GM18505 (cell line): ENCODE data around the gene RANBP1.
"Not testable (repeated sequence)": the region's sequence is repeated elsewhere in the genome, so short reads cannot be mapped to it uniquely, and the experiment has no call there.

Experiments
- ATAC-seq: cut with Tn5 transposase; IDR thresholded peaks from one replicate; pipeline ENCODE4 v1.9.1; 2021; ENCODE audit not compliant: unreplicated experiment
- POLR2A ChIP-seq: IDR thresholded peaks from 4 replicates; pipeline ENCODE4 v1.6.1; 2011; ENCODE audit warnings: borderline replicate concordance; ENCODE audit not compliant: insufficient read depth, insufficient read length; ENCODE audit errors: extremely low read depth

RANBP1 gene

DNA sequence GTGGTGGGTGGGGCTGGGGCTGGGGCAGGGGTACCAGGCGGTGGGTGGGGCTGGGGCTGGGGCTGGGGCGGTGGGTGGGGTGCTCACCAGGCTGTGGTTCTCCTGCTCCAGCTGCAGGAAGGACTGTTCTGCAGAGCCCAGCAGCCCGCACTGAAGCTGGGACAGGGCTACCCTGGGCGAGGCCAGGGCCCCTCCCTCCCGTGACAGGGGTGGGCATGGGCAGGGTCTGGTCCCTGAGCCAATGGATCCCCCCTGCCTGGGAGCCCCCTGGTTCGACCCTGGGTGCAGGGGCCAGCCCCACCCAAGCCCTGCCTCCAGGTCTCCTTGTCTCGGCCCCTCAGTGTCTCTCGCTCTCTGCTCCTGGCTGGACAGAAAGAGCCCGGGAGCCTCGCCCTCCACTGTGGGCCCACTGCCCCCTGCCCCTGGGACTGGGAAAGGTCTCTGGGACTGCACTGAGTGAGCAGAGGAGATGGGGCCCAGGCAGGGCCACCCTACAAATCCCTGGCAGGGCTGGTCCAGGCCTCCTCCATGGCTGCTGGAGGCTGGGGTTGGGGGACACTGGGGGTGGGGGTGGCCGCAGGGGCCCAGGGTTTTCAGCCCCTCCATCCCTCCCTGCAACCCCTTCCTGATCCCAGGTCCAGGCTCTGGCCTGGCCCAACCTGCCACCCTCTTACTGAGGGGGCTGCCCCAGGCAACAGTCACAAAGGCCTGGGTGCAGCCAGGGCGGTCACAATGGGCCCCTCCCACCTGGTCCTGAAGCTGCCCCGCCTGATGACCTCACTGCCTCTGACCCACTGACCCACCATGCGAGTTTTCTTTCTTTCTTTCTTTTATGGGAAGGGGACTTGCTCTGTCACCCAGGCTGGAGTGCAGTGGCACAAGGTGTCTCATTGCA is 34.7 kb downstream of the RANBP1 start, which contains the start of gene CCDC188:
Gene CCDC188 (minus strand): TSS at position 675 of the 895 bp plus-strand sequence. CDS start 69 bp downstream, at position 606.
- no peak for TF ChIP-seq POLR2A
- ATAC-seq: no peak

DNA sequence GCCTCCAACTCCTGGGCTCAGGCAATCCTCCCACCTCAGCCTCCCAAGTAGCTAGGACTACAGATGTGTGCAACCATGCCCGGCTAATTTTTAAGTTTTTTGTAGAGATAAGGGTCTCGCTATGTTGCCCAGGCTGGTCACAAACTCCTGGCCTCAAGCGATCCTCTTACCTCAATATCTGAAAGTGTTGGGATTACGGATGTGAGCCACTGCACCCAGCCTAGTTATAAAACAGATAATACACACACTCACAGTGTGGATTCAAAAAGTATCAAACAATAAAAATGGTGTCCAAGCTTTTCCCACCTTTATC is 35.3 kb downstream of the RANBP1 start:
- ATAC-seq: no peak
- no peak for TF ChIP-seq POLR2A

DNA sequence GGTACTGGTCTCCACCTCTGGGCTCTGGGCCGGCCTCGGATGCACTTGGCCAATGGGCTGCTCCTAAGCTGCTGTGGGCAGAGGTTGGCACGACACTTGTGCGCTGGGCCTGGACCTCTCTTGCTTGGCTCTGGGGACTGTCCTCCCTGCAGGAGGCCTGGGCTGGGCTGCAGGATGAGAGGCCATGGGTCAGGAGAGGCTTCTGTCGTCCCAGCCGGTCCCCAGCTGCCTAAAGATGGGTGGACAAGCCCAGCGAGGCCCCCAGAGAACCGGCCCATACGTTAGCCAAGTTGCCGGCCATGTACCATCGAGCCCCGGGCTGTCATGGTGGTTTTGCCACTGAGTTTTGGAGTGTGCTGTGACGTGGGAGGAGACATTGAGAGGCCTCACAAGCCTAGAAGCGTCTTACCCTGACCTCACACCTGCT is 36.6 kb downstream of the RANBP1 start:
- no peak for ATAC-seq
- no peak for TF ChIP-seq POLR2A

DNA sequence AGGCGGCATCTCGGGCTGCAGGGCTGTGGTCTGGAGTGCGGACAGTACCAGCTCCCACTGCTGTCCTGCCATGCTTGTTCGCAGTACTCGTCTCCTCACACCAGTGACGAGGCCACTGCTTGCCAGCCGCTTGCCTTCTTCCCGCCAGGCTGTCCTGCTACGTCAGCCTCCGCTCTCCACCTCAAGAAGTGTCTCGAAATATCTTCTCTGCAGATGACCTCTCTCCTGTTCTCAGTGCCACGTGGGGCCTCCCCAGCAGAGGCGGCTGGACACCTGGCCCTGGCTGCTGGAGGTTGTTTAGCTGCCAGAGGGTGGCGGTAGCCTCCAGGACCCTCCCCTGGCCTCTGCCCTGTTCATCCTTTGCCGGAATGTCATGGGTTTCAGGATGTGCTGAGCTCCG is 38.0 kb downstream of the RANBP1 start:
- no peak for TF ChIP-seq POLR2A
- ATAC-seq: no peak

DNA sequence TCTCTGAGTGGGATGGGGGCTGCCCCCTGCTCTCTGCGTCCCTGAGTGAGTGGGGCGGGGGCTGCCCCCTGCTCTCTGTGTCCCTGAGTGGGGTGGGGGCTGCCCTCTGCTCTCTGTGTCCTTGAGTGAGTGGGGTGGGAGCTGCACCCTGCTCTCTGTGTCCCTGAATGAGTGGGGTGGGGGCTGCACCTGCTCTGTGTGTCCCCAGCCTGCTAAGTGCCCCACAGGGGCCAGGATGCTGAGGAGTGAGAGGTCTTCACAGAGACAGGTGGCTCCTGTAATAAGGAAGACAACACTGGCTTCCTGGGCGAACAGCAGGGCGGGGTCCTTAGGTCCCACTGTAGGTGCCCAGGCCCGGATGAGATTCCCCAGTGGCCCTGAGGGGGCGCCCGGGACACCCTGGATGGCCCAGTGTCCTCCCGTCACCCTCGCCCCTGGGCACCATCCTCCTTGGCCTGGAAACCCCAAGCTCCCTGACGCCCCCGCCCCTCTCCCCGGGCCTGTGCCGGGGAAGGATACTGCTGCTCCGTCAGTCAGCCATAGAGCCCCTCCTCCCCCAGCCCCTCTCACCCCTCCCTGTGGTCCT is 38.8 kb downstream of the RANBP1 start:
- no peak for TF ChIP-seq POLR2A
- no peak for ATAC-seq

DNA sequence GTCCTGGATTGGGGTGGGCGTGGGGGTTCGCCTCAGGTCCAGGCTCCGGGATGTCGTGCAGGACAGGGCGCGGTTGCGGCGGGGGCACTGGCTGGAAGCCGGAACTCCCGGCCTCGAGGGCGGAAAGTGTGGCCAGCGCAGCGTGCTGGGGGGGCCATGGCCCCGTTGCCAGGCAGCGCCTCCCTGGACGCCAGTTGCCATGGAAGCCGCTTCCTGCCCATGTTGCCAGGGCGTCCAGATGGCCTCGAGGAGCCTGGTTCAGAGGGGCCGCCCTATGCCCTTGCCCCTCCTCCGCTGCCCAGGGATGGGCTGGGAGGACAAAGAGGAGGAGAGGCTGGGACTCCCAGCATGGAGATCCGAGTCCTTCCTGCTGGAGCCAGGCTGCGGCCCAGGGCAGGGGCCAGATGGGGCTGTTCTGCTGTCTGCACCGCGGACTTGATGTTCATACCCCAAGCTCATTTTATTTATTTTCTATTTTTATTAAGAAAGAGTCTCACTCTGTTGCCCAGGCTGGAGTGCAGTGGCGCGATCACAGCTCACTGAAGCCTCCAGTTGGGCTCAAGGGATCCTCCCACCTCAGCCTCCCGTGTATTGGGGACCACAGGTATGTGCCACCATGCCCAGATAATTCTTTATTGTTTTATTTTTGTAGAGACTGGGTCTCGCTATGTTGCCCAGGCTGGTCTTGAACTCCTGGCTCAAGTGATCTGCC is 39.6 kb downstream of the RANBP1 start:
- no peak for TF ChIP-seq POLR2A
- no peak for ATAC-seq

DNA sequence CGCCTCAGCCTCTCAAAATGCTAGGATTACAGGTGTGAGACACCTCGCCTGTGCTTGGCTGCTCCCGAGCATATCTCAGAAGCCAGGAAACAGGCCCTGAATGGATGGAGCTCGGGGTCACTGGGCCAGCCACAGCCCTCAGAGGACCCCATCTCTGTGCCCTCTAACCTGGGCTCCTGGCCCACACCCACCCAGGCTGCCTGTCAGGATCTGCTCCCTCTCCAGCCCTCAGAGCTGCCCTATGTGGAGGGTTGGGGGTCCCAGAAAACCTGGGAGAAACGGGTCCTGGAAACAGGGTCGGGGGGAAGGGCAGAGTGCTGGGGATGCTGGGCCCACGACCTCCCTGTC is 40.1 kb downstream of the RANBP1 start:
- no peak for ATAC-seq
- no peak for TF ChIP-seq POLR2A

DNA sequence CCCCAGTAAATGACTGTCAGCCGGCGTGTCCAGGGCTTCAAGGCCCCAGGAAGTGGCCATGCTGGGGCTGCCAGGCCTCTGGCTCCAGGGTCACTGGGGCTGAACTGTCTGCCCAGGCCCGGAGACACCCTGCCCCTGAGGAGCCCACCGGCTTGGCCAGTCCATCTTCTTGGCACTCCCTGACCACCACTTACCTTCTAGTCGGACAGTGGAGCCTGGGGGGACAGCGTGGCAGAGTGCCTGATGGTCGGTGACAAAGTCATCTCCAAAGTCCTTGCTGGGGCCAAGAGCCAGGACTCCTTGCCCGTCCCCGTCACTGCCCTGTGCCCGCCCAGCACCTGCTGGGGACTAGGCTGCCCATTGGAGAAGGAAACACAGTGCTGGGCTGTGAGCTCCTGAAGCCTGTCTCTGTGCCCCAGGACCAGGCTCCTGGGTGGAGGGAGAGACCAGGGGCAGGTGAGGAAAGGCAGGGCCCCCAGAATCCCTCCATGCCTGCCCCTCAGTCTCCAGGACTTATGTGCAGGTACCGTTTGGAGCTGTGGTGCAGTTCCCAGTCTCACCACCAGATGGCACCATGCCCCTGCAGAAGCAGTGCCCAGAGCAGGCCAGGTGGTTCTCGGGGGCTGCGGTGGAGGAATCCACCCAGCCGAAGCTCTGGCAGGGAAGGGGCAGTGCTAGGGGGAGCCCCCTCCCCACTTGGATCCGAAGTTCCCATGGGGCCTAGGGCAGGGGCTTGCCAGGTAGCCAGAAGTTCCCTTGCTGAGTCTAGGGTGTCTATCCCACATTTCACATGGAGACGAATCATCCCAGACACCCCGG is 40.9 kb downstream of the RANBP1 start:
- TF ChIP-seq POLR2A: no peak
- ATAC-seq: no peak

DNA sequence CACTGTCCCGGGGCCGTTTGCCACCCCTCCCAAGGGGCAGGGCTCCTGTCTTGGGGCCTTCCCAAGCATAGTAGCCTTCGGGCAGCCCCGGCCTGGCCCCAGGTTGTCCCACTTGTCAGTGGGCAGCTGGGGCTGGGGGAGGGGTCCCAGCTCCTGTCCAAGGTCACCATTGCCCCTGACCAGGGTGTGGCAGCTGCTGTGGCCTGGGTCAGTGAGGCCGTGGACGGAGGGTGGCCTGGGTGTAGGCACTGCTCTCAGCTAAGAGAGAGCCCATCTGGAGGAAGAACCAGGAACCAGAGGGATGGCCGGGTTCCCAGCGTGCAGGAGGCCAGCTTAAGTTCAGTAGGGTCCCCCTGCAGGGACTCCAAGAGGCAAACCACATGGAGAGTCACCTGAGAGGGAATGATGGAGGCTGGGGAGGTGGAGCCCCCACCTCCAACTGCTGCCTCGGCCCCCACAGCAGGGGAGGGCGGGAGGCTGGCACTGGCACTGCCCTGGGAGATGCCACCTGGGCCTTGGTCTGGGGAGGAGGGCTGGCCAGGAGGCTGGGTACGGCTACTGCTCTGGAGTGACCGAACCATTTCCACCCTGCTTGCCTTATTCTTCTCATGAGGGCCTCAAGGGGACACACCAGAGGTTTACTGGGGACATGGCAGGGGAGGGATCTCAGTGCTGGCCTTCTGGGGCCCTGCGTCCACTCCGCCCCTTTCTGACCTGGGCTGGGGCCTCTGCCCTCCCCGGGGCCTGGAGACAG is 41.7 kb downstream of the RANBP1 start:
- no peak for ATAC-seq
- TF ChIP-seq POLR2A: no peak

DNA sequence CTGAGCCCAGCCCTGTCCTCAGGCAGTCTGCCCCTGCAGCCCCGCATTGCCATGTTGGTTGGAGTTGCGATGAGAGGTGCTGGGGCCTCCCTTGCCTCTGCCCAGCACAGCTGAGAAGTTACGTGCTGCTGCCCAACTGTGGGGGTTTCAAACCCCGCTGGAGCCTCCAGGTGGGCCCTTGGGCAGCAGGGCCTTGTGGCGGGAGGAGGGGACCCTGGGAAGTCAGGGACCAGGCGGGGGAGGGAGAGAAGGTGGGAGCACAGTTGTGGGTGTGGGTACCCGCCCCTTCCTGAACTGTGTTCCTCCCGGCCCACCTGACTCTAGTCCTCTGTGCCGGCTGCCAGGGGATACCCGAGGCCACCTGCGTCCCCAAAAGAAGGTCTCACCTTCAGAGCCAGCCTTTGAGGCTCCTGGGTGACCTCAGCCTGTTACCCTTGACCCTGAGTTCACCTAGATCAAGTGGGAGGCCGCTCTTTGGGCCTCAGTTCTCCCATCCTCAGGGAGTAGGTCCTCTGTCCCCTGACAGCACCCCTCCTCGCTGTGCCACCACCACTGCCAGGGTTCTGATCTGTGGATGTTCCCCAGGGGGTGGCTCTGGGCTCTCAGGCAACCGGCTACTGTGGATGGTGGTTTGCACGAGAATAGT is 42.6 kb downstream of the RANBP1 start:
- no peak for TF ChIP-seq POLR2A
- no peak for ATAC-seq

DNA sequence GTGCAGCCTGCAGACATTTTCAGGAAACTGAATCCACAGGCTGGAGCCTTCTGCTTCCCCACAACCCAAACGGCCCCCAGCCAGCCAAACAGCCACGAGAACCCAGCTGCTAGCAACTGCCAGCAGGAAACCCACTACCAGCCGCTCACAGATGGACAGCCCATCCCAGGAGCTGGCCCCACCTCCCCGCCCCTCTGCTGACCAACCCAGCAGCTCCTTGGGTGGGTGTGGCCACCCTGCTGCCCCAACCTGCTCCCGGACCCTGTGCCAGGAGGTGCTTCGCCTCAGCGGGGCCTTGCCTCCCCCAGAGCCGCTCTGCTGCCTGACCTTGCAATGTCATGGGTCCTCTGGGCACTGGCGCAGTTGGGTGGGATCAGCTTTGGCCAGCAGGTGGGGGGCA is 43.2 kb downstream of the RANBP1 start:
- no peak for TF ChIP-seq POLR2A
- ATAC-seq: no peak

DNA sequence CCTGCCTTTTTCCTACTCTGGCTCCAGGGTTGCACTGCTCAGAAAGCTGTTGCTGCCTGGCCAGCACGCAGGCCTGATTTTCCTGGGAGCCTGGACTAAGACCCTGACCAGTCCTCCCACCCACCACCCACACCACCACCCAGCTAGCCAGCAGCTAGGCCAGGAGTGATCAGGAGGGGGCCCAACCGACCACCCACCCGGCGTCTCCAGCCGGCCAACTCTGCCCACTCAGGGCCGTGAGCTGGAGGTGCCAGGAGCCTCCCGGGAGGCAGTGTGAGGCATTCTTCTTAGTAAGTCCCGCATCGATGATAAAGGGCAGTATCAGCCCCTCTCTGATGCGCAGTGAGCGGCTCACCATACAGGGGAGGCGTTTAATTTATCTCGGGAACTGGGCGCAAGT is 43.6 kb downstream of the RANBP1 start:
- ATAC-seq: not testable (repeated sequence)

DNA sequence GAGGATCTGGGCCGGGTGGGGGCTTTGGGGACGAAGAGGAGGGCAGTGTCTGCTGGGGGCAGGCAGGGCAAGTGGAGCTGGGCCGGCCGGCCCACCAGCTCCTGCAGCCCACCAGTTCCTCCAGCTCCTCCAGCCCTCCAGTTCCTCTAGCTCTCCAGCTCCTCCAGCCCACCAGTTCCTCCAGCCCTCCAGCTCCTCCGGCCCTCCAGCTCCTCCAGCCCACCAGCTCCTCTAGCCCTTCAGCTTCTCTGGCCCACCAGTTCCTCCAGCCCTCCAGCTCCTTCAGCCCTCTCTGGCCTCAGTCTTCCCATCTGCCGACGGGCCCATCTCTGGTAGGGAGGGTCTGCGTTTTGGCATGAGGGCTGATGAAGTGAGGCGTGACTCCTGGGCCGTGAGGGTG is 44.1 kb downstream of the RANBP1 start:
- no peak for ATAC-seq
- no peak for TF ChIP-seq POLR2A

DNA sequence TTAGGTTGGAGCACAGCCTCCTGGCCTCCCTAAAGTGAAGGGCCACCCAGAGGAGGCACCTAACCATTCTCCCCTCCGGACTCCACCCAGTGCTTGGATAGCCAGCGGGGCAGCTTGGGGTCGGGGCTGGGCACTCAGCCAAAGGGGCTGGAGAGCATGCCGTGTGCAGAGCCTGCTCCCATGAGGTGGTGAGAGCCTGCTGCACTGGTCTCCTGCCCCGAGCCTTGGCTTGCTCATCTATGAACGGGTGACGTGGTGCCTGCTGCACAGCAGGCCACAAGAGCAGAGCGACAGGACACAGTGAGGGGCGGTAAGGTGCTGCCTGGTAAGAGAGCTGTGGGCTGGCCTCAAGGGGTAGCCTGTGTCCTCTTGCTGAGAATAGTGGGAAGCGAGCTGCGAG is 49.0 kb downstream of the RANBP1 start:
- ATAC-seq: no peak
- no peak for TF ChIP-seq POLR2A
